A204.1 (cell line): ENCODE results near the gene GPR61.

ENCODE experiments used
- FAIRE-seq: peaks from 2 replicates; lab custom pipeline; 2012; peaks lifted over from hg19 to GRCh38; lab: Jason Lieb, UNC

Gene GPR61

DNA sequence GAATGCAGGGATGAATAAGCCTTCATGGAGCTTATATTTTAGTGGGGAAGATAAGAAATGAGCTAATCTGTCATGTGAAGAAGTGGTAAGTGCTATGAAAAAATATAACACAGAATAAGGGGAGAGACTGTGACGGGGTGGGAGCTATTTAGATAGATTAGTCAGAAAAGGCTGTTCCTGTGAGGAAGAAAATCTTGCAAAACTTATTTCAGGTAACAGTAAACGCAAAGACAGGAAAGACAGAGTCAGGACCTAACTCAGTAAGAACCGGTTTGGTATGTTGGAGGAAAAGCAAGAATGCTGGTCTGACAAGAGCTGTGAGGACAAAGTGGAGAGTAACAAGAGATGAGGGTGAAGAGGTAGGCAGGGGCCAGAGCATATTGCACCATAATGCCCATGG lies 30.7 kb downstream of the GPR61 start:
- no peak for FAIRE-seq

DNA sequence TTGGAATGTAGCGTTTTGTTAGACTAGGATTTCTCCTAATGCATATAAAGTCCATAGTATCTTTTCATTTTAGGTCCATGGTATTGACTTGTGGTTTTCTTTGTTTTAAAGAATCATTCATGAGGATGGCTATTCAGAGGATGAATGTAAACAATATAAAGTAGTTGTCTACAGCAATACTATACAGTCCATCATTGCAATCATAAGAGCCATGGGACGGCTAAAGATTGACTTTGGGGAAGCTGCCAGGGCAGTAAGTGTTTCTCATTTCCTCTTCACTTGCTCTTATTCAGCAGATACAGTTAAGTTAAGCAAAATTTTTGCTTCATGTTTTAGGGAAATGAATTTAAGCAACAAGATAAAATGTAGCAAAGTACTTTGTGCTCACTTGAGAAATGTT lies 34.1 kb downstream of the GPR61 start:
- FAIRE-seq: no peak

DNA sequence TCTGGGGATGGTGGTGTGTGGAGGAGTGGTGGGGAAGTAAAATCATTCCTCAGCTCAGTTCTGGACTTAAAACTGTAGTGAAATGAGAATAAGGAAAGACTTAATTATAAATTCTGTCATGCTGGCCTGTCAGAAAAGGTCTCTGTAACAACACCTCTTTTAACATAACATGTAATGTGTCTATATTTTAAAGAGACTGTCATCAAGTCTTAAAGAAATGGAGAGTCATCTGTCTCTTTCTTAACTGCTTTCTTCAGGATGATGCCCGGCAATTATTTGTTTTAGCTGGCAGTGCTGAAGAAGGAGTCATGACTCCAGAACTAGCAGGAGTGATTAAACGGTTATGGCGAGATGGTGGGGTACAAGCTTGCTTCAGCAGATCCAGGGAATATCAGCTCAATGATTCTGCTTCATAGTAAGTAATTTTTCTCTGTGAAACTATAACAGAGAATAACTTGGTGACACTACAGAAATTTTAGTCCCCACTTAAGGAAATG lies 39.3 kb downstream of the GPR61 start:
- FAIRE-seq: no peak

DNA sequence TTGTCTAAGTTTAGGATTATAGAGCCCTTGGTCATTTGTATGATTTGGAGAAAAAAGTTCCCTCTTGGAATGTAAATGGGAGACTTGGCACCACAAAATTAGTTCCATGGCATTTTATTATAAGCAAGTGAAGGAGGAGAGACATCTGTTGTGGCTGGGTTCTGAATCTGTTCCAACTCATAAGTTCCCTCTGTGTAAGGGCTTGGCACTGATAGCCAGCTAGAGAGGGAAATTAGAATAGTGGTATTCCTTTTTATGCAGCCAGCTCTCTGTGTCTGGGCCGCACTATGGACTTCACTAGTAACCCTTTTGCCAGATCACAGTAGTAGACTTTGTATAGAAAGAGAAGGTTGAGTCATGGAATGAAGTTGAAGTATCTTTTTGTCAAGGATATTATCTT lies 39.8 kb downstream of the GPR61 start:
- FAIRE-seq: no peak

DNA sequence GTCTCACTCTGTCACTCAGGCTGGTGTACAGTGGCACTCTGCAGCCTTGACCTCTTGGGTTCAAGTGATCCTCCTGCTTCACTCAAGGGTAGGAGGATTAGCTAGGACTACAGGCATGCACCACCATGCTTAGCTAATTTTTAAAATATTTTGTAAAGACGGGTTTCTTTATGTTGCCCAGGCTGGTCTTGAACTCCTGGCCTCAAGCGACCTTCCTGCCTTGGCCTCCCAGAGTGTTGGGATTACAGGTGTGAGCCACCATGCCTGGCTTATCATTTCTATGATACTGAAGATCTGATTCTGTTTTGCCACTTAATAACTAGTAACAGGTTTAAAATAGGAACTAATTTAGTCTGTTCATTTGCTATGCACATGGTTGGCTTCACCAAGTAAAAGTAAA lies 42.3 kb downstream of the GPR61 start:
- no peak for FAIRE-seq

DNA sequence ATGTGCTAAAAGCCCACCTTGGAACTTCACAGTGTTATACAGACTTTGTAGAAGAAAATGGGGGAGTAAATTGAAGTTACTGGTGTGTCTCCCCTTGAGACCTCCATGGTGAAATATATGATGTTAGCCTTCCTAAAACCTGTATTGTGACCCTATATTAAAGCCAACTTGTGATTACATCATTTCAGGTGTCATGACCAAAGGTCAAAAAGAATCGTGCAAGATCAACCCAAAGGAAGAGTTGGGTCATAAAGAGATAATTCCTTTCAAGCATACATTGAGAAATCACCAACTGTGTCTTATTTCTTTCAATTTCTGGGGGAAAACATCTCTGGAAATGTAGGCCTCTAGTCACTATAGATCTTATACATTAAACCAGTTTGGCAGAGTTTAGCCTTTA lies 45.1 kb downstream of the GPR61 start:
- no peak for FAIRE-seq

DNA sequence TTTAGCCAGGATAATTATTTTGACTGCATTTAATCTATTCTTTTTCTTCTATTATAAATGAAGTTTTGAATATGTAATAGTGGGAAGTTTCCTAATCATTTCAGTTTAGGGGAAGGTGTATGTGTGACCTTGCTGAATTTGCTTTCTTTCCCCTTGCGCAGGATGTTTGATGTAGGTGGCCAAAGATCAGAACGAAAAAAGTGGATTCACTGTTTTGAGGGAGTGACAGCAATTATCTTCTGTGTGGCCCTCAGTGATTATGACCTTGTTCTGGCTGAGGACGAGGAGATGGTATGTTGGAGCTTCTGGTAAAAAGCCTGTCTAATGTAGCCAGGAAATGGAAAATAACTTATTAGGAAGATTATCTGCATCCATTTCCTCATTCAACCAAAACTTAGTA lies 46.4 kb downstream of the GPR61 start:
- FAIRE-seq: no peak

DNA sequence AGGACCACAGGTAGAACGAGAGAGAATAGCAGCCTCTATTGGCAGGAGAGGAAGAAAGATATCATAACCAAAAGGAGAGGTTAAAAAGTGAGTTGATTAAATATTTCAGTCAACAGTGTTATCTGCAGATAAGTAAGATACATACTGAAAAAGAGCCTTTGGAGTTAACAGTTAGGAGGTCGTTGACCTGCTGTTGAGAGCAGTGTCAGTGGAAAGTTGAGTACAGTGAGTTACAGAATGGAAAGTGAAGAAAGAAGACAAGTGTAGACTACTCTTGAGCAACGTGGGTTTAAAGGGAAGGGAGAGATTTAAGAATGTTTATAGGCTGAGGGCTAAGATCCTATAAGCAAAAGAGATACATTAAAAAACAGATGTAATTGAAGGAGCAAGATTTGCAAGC lies 49.5 kb downstream of the GPR61 start:
- FAIRE-seq: no peak

DNA sequence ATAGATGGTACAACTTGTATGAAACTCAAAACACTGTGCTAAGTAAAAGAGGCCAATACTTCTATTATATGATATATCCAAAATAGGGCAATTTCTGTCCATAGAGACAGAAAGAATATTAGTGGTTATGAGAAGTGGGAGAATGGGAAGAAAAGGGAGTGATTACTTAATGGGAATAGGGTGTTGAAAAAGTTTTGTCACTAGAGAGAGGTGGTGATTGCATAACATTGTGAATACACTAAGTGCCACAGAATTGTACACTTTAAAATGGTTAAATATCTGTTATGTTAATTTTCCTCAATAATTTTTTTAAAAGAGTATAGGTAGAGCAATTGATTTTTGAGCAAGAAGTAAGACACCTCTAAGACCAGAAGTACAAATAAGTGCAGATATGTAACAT lies 50.0 kb downstream of the GPR61 start:
- no peak for FAIRE-seq

DNA sequence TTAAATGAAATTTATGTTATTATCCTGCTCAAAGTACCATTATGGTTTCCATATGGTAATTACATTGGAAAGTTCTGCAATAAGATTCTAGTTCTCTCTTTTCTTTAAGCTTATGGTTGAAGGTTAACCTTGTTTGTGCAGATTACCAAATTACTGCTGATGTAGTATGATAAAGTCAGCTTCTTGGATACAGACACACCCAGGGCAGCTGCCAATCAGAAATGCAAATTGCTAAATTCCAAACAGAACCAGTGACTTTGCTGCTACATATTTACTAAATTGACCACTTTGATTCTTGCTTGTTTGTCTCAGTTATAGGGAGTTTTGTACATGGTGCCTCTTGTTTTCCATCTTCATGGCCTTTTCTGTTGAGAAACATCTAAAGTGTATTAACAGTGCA lies 53.2 kb downstream of the GPR61 start:
- no peak for FAIRE-seq

DNA sequence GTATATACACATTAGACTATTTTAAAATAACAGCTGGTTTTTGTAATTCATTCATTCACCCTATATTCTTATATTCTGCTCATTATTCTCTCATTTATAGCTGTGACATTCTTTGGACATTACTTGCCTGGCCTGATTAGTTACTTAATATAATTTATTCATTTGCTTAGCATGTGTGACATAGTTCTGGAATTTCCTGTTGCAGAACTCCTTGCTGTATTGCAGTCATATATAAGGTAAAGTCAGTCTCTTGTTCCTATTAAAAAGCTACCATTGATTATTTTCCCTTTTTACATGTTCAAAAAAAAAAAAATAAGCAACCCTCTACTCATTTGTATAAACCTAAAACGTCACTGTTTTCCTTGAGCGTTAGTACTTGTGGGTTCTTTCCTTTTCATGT lies 55.9 kb downstream of the GPR61 start:
- FAIRE-seq: no peak
